Hair follicle dermal papilla cell (primary cell): Measurements from ENCODE around the gene LPCAT1. TPM values are rescaled to one million over a fixed set of nuclear protein-coding genes. Genes with fewer than 3 reads are reported as not detected.

Experiments
- small RNA-seq: library from RNA; depleted of rRNA; stranded (forward); fragments of <200 nt; gene quantifications from one replicate; pipeline ENCODE3, GENCODE V24; 2012
- total RNA-seq: library from RNA; depleted of rRNA; stranded (reverse); fragments of >200 nt; gene quantifications from 2 replicates; pipeline ENCODE4 v1.2.3, GENCODE V29; 2012

The LPCAT1 gene, protein sequence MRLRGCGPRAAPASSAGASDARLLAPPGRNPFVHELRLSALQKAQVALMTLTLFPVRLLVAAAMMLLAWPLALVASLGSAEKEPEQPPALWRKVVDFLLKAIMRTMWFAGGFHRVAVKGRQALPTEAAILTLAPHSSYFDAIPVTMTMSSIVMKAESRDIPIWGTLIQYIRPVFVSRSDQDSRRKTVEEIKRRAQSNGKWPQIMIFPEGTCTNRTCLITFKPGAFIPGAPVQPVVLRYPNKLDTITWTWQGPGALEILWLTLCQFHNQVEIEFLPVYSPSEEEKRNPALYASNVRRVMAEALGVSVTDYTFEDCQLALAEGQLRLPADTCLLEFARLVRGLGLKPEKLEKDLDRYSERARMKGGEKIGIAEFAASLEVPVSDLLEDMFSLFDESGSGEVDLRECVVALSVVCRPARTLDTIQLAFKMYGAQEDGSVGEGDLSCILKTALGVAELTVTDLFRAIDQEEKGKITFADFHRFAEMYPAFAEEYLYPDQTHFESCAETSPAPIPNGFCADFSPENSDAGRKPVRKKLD
- total RNA-seq = 36.3 and 39.6 TPM in 2 replicates

GRCh38 chr5:1523793-1524480 lies at the start of gene LPCAT1:
Gene LPCAT1, minus strand, starts transcription at chr5:1523960. Its CDS starts 116 bp downstream, at chr5:1523844.

DNA sequence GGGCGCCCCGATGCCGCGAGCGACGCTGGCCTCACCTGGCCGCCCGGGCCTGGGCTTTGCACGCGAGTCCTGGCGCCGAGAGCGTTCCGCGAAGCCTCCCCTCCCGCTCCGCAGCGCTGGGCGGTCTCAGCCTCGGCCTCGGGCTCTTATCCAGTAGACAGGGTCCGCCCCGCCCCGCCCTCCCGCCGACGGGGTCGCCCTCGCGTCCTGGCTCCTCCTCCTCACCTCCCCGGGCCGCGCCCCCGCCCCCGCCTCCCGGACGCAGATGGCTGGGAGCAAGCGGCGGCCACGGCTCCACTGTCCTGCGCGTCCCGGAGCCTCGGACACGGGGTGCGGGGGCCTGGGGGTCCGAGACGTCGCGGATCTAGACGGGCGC lies 78.5 kb downstream of the LPCAT1 start, which contains the start of gene SLC6A3:
TSS of gene SLC6A3 (minus strand) at position 128 of the 376 bp plus-strand sequence. CDS start 2,243 bp downstream, outside the sequence.

Small RNA genes lying within 50 kb of the gene (small RNA-seq; reads per million reads assigned to genes)
- gene MIR6075 = not detected

Other genes with a start within 250 kb of the LPCAT1 start
- gene TERT, start 228.9 kb downstream of the LPCAT1 start, total RNA-seq = not detected in 2 replicates
- 106 and 128 TPM in 2 replicates for gene CLPTM1L, start 178.9 kb downstream of the LPCAT1 start, total RNA-seq
- not detected in 2 replicates for gene SLC6A3, start 78.5 kb downstream of the LPCAT1 start, total RNA-seq